ENCODE results near the gene DUSP11. TPM values are rescaled to one million over a fixed set of nuclear protein-coding genes. Genes with fewer than 3 reads are reported as not detected.

Gene DUSP11
- total and polyA plus RNA-seq, 2 of the 13 experiments (the other 11 are each of a cell fraction or from before 2014, with no cell fraction given), result 30.5 to 36.2 TPM

- TF ChIP-seq, protein P1, sequence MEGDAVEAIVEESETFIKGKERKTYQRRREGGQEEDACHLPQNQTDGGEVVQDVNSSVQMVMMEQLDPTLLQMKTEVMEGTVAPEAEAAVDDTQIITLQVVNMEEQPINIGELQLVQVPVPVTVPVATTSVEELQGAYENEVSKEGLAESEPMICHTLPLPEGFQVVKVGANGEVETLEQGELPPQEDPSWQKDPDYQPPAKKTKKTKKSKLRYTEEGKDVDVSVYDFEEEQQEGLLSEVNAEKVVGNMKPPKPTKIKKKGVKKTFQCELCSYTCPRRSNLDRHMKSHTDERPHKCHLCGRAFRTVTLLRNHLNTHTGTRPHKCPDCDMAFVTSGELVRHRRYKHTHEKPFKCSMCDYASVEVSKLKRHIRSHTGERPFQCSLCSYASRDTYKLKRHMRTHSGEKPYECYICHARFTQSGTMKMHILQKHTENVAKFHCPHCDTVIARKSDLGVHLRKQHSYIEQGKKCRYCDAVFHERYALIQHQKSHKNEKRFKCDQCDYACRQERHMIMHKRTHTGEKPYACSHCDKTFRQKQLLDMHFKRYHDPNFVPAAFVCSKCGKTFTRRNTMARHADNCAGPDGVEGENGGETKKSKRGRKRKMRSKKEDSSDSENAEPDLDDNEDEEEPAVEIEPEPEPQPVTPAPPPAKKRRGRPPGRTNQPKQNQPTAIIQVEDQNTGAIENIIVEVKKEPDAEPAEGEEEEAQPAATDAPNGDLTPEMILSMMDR (CRISPR knock-in tag; IDR thresholded peaks at IDR 0.05), result peak; percentile 15; the same call in 1 of the 2 replicates
- TF ChIP-seq, protein P2, sequence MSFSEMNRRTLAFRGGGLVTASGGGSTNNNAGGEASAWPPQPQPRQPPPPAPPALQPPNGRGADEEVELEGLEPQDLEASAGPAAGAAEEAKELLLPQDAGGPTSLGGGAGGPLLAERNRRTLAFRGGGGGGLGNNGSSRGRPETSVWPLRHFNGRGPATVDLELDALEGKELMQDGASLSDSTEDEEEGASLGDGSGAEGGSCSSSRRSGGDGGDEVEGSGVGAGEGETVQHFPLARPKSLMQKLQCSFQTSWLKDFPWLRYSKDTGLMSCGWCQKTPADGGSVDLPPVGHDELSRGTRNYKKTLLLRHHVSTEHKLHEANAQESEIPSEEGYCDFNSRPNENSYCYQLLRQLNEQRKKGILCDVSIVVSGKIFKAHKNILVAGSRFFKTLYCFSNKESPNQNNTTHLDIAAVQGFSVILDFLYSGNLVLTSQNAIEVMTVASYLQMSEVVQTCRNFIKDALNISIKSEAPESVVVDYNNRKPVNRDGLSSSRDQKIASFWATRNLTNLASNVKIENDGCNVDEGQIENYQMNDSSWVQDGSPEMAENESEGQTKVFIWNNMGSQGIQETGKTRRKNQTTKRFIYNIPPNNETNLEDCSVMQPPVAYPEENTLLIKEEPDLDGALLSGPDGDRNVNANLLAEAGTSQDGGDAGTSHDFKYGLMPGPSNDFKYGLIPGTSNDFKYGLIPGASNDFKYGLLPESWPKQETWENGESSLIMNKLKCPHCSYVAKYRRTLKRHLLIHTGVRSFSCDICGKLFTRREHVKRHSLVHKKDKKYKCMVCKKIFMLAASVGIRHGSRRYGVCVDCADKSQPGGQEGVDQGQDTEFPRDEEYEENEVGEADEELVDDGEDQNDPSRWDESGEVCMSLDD (CRISPR knock-in tag; IDR thresholded peaks at IDR 0.05; ENCODE audit: borderline replicate concordance), result no peak
- no peak for TF ChIP-seq KDM1A (CRISPR knock-in tag; IDR thresholded peaks at IDR 0.05)
- TF ChIP-seq ZNF18 (CRISPR knock-in tag; IDR thresholded peaks at IDR 0.05; ENCODE audit: insufficient replicate concordance), result no peak
- TF ChIP-seq HHEX (CRISPR knock-in tag; IDR thresholded peaks at IDR 0.05), result no peak
- TF ChIP-seq HES4 (CRISPR knock-in tag; IDR thresholded peaks at IDR 0.05; ENCODE audit: borderline replicate concordance), result no peak
- TF ChIP-seq ATF7 (IDR thresholded peaks at IDR 0.05), result peak; percentile 55; the same call in 1 of the 2 replicates
- TF ChIP-seq ATF7 (CRISPR knock-in tag; IDR thresholded peaks at IDR 0.05), result no peak
Measured at GRCh38 chr2:73746015-73746876, 33.7 kb downstream of the DUSP11 start (continued).
